GM19397 (cell line): ENCODE measurements around the gene FADS6.

Experiments used
- ATAC-seq: cut with Tn5 transposase; IDR thresholded peaks from one replicate; pipeline ENCODE4 v1.9.1; 2021; ENCODE audit warnings: mild to moderate bottlenecking, moderate library complexity; ENCODE audit not compliant: unreplicated experiment

The FADS6 gene

GRCh38 chr17:74855323-74855722 lies 38.1 kb downstream of the FADS6 start:
- no peak for ATAC-seq

GRCh38 chr17:74854792-74855191 lies 38.6 kb downstream of the FADS6 start:
- no peak for ATAC-seq

GRCh38 chr17:74853669-74854068 lies 39.8 kb downstream of the FADS6 start:
- no peak for ATAC-seq

DNA sequence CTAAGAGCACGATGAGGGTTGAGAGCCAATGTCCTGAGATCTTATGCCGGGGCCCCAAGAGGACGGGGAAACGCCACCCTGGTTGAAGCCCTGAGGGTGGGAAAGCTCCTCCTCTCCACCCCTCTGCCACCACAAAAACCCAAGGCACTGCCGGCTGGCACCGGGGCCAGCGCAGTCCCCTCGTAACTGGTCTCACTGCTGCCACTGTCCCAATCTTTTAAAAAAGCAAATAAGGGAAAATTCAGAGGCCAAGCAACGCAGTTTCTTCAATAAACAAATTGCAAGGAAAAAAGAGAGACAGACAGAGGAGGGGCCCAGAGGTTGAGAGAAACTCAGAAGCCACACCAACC lies 40.4 kb downstream of the FADS6 start:
- no peak for ATAC-seq

DNA sequence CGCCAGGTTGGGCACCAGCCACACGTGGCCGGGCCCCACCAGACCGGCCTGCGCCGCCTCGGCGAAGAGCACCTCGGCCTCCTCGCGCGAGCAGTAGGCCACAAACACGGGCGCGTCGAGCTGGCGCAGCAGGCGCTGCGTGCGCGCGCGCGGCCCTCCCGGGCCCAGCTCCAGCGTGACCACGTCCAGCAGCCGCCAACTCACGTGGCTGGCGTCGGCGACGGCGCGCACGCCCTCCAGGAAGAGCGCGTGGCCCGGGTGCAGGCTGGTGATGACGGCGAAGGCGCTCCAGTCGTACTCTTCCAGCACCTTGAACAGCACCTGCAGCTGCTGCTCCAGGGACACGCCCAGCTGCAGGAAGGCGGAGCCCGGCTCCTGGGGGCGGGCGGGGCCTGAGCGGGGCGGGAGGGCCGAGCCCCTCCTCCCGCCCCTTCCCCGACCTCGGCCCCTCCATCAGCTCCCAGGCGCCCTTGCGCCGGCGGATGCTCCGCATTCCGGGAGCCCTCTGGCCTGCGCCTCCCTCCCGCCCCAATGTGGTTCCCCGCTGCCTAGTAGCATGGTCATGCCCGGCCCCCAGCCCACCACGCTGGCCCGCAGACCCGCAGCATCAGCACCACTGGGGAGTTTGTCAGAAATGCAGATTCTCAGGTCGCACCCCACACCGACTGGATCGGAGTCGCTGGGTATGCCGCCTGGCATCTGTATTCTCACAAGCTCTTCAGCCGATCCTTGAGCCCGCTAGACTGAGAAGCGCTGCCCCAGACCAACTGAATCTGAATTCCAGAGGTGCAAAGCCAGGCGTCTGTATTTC lies 41.0 kb downstream of the FADS6 start:
- ATAC-seq = no peak

DNA sequence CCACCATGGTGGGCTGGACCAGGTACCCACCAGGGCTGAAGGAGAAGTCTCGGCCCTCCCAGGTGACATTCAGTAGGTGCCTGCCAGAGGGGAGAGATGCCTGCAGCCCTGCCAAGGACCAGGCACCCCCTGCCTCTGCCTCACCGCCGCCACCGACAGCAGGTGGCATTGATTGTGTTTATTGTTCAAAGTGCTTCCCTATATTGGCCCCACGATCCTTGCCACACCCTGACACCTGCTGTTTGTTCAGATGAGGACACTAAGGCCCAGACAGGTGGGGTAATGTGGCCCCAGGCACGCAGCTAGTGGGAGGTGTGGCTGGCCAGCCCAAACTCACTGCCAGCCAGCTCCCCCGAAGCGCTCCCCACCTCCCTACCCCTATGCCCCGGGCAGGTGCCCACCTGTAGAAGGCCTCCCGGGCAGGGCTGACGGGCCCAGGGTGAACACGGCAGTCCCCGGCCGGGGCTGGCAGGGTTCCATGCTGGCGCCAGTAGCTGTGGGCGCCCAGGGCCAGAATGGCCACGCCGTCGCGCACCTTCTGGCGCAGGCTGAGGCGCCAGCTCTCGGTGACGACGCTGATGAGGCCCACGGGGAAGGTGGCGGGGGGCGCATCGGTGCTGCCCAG lies 41.7 kb downstream of the FADS6 start:
- no peak for ATAC-seq

- no peak for ATAC-seq
Observed at GRCh38 chr17:74850914-74851313, 42.5 kb downstream of the FADS6 start.

DNA sequence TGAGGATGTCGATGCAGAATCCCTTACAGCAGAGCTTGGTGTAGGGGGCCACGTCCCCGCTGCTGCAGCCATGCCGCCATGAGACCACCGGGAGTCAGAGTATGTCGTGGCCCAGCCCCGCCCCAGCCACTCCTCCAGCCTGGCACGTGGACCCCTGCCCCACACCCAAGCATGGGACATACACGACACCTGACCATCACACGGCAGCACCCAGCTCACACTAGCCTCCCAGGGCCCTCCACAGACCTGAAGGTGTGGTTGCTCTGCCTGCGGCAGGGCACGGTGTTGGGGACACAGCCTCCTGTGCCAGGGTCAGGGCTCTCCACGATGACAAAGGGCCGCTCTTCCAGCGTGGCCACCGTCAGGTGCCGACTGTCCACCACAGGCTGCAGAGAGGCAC lies 43.1 kb downstream of the FADS6 start:
- no peak for ATAC-seq

DNA sequence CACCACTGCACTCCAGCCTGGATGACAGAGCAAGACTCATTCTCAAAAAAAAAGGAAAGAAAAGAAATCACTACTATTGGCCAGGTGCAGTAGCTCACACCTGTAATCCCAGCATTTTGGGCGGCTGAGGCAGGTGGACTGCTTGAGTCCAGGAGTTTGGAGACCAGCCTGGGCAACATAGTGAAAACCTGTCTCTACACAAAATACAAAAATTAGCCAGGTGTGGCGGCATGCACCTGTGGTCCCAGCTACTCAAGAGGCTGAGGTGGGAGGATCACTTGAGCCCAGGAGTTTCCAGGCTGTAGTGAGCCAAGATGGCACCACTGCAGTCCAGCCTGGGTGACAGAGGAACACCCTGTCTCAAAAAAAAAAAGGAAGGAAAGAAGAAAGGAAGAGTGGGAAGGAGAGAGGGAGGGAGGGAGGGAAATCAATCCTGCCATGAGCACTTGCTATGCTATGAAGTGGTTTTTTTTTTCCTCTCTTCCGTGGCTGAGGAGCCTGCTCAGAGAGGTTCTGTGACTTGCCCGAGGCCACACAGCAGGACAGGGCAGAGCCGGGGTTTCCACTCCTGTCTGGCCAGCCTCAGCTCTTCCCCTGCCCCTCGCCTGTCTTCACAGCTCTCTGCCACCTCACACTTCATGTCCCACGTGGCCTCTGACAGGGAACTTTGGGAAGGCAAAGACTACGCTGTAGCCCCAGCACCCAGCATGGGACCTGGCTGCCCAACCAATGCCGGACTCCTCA lies 44.6 kb downstream of the FADS6 start:
- no peak for ATAC-seq

DNA sequence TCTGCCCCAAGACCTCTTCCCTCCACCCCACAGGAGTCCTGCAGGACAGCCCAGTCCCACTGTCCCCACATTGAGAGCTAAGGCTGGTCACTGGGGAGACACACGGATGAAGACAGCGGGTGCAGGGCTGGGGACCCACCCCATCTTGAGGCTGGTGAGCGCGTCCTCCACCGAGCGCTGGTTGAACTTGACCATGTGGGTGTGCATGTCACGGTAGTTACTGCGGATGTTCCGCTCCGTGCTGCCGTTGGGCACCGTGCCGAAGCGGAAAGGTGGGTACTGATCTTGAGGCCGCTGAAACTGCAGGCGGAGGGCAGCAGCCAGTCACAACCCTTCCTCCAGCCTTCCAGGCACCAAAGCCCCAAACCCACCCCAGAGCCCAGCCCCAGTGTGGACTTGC lies 46.8 kb downstream of the FADS6 start:
- ATAC-seq = no peak

DNA sequence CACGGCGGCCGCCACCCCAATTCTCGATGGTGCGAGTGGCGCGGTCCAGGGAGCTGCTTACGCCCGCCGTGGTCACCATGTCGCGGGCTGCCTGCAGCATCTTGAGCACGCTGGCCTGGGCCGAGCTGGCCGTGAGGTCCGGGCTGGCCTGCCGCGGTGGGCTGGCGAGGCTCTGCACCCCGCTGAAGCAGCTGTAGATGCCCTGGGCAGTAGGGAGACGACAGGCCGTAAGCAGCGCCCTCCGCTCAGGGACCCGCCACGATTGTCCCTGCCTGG lies 50.1 kb downstream of the FADS6 start:
- no peak for ATAC-seq

DNA sequence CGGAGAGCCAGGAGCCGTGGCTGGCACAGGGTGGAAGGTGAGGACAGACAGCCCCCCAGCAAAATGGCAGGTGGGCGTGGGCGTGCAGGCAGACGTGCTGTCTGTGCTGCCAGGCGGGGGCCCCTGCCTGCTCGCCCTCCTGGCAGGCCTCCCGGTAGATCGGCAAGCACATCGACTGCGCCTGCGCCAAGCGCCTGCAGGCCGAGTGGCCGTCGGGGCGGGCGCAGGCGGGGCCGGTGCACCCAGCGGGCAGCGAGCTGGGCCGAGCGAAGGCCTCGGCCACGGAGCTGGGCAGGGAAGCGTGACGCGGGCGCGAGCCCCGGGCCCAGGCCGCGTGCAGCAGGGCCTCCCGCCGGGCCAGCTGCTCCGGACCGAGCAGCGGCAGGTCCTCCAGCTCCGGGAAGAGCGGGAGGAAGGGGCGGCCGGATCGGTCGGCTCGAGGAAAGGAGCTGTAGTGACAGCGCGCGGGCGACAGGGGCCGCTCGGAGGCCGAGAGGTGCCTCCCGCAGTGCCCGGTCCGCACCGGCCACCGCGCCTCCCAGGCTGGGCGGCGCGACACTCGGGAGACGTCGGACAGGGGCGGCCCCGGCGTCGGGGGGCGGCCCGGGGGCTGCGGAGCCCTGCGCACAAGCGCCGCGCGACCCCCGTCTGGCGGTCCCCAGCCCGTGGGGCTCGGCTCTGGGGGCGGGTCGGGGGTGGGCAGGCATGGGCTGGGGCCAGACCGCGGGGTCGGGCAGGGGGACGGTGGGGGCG lies 50.7 kb downstream of the FADS6 start:
- no peak for ATAC-seq

DNA sequence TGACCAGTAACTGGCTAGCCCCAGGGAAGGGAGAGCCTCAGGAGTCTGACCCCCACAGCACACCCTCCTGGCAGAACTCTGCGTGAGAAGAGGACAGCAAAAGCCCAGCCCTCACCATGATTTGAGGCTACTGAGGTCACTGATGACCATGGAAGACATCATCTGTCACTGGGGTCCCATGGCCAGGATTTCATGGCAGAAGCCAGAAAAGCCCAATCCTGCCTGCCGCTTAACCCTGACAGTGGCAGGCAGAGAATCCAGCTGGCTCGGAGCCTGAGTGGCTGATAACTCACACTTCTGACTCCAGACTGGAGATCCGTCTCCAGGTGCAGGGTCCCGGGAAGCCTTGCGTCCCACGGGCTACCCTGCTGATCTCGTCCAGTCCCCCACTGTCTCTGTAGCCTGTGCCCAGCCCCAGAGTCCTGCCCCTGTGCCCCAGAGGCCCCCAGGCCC lies 51.3 kb downstream of the FADS6 start:
- ATAC-seq = no peak

GRCh38 chr17:74840989-74841666 lies 52.3 kb downstream of the FADS6 start:
- no peak for ATAC-seq

- no peak for ATAC-seq
Observed at GRCh38 chr17:74839990-74840852, 53.2 kb downstream of the FADS6 start.

DNA sequence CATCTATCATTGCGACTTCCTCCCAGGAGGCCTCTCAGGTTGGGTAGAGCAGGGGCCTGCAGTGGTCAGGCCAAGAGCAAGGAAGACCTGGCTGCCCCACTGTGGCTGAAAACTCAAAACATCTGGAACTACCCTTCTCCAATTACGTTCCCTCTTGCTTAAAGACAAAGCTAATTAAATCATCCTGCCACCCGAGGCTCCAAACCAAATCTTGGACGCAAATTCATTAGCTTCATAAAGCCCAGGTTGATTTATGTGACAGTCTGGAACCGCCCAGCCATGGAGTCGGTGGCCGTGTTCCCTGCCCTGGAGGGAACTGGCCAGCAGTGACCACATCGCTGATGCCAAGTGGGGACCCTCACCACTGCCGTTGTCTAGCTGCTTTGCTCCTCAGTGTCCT lies 55.2 kb downstream of the FADS6 start:
- ATAC-seq = no peak

DNA sequence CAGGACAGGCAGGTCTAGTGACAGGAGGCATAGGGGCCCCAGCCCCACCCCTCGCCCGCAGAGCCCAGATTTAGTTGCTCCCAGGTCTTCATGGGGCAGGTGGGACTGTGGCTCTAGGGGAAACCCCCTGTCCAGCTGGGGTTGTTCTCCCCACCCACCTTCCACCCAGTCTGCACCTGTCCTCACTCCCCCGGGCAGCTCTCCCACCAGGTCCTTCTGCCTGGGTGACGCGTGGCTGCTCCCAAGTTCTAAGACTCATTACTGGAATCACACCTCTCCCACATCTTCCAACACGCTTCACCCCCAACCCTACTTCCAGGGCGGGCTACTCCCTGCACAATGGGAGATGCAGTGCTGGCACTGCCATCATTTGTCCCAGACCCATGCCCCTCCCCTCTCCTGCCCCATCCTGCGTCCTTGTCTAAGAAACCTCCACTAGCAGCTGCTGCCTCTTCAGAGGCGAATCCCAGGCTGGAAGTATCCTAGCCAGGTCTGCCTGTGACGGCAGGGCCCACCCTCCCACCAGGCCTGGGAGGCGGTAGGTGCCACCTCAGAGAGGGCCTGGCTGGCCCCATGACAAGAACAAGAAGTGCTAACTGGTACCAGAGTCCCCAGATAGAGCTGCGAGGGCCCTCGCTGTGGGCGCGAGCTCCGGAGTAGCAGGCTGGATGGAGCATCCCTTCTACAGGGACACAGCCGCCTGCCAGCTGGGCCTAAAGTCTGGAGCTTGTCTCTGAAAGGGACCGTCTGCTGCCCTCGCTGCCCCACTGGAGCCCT lies 56.6 kb downstream of the FADS6 start:
- ATAC-seq = no peak

GRCh38 chr17:74836191-74836590 lies 57.2 kb downstream of the FADS6 start:
- no peak for ATAC-seq
